ENCODE measurements around the gene CCDC200. TPM values are rescaled to one million over a fixed set of nuclear protein-coding genes. Genes with fewer than 3 reads are reported as not detected.
A peak's percentile ranks its signal among the peaks of the same experiment; 100 is the strongest.
"Not testable (repeated sequence)": the region's sequence is repeated elsewhere in the genome, so short reads cannot be mapped to it uniquely, and the experiment has no call there.

The CCDC200 gene
- total RNA-seq (2014; rRNA removed; shearing (Covaris generic)), result not detected in 2 replicates

DNA sequence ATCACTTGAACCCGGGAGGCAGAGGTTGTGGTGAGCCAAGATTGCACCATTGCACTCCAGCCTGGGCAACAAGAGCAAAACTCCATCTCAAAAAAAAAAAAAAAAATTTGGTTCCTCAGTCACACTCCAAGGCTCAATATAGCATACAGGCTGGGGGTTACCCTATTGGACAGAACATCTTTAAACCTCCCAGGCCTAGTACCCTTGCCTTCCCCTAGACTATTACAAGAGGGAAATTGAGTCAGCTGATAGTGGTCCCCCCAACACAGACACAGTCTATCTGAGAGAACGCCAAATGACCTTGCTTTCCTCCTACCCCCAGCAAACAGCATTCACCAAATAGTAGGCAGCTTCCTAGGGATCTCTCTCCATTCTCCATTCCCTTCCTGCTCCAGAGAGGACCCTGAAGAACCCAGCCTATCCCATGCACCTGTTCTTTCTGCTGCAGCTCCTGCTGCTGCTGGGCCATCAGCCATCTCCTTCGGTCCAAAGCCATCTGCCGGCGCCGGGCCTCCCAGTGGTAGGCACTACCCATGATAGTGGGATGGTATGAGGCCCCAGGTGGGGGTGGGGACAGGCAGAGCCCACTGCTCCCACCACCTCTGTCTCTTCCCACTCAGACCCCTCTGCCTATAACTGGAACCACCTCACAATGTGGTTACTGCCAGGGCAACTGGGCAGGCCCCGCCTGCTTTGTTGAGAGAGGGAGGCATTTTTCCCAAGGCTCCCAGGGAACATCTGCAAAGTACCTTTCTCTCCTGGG lies at the start of gene CCDC200:
Gene CCDC200, minus strand, starts transcription at position 604 of the 763 bp plus-strand sequence. Its CDS starts 69 bp downstream, at position 535.
- DNase-seq (ENCODE audit: low spot score), result not testable (repeated sequence)

GRCh38 chr17:43272914-43273313 lies 44.5 kb upstream of the CCDC200 start:
- DNase-seq (ENCODE audit: low spot score), result not testable (repeated sequence)

DNA sequence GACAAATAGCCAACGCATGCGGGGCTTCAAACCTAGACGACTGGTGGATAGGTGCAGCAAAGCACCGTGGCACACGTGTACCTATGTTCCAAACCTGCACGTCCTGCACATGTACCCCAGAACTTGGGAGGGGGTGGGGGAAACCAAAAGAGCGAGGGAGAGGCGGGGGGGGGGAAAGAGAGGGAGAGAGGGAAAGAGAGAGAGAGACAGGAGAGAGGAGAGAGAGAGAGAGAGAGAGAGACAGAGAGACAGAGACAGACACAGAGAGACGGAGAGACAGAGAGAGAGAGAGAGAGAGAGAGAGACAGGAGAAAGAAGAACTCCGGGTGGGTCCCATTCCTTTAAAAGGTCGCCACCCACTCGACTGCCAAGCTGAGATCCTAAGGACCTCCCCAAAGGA lies 44.1 kb upstream of the CCDC200 start:
- not testable (repeated sequence) for DNase-seq (ENCODE audit: low spot score)

GRCh38 chr17:43270552-43271504 lies 42.4 kb upstream of the CCDC200 start:
- DNase-seq (ENCODE audit: low spot score), result not testable (repeated sequence)

- DNase-seq (ENCODE audit: low spot score), result not testable (repeated sequence)
These were observed 18.0 kb upstream of the CCDC200 start for GRCh38 chr17:43246456-43246855.

DNA sequence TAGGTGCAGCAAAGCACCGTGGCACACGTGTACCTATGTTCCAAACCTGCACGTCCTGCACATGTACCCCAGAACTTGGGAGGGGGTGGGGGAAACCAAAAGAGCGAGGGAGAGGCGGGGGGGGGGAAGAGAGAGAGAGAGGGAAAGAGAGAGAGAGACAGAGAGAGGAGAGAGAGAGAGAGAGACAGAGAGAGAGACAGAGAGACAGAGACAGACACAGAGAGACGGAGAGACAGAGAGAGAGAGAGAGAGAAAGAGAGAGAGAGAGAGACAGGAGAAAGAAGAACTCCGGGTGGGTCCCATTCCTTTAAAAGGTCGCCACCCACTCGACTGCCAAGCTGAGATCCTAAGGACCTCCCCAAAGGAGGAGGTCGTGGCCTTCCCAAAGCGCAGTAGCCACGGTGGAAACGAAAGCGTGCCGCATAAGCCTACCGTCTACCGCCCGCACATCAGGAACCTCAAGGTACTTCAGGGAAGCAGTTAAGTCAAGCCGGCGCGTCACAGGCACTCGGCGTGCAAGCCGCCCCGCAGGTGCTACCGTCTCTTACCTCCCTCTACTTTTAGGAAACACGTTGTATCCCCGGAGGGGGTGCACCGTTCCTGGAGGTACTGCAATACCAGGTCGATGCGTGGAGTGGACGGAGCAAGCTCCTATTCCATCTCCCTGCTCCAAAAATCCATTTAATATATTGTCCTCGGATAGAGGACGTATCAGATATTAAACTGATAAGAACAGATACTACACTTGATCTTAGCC lies 12.4 kb upstream of the CCDC200 start:
- DNase-seq (ENCODE audit: low spot score), result not testable (repeated sequence)

DNA sequence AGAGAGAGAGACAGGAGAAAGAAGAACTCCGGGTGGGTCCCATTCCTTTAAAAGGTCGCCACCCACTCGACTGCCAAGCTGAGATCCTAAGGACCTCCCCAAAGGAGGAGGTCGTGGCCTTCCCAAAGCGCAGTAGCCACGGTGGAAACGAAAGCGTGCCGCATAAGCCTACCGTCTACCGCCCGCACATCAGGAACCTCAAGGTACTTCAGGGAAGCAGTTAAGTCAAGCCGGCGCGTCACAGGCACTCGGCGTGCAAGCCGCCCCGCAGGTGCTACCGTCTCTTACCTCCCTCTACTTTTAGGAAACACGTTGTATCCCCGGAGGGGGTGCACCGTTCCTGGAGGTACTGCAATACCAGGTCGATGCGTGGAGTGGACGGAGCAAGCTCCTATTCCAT lies 11.2 kb upstream of the CCDC200 start:
- DNase-seq (ENCODE audit: low spot score), result not testable (repeated sequence)

- not testable (repeated sequence) for DNase-seq (ENCODE audit: low spot score)
These were observed 5.5 kb upstream of the CCDC200 start, which contains the start of gene RNU2-1 for GRCh38 chr17:43233877-43234276. Gene RNU2-1, minus strand, starts transcription at chr17:43233977.

DNA sequence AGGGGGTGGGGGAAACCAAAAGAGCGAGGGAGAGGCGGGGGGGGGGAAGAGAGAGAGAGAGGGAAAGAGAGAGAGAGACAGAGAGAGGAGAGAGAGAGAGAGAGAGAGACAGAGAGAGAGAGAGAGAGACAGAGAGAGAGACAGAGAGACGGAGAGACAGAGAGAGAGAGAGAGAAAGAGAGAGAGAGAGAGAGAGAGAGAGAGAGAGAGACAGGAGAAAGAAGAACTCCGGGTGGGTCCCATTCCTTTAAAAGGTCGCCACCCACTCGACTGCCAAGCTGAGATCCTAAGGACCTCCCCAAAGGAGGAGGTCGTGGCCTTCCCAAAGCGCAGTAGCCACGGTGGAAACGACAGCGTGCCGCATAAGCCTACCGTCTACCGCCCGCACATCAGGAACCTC lies 4.8 kb upstream of the CCDC200 start:
- DNase-seq (ENCODE audit: low spot score), result not testable (repeated sequence)

DNA sequence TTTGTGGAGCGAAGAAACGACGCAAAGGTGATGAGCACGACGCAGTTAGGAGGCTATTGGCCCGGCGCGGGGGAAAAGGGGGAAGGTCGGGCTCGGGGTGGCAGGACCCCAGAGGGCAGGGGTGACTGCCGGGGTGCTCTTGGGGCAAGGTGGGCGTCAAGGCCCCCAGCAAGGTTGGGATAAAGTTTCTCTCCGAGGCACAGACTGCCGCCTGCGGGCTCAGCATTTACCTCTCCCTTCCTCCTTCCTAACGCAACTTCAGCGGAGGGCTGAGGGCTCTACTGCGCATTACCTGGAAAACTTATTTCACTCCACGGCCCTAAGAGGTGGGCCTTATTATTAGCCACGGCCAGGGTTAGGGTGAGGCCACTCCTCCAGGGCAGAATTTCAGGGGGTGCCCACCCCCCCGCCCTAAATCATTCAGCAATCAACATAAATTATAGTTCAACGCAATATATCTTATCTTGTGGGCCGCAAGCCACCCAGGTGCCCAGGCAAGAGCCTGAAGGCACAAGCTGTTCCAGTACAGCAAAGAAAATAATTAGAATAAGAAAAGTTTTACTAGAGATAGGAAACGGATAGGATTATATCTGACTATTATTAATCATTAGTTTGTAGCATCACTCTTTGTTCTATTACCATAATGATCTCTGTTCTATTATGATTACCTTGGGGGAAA lies 3.7 kb upstream of the CCDC200 start:
- peak; percentile 1 for DNase-seq (ENCODE audit: low spot score)

GRCh38 chr17:43231205-43232020 lies 3.0 kb upstream of the CCDC200 start:
- DNase-seq (ENCODE audit: low spot score), result not testable (repeated sequence)

DNA sequence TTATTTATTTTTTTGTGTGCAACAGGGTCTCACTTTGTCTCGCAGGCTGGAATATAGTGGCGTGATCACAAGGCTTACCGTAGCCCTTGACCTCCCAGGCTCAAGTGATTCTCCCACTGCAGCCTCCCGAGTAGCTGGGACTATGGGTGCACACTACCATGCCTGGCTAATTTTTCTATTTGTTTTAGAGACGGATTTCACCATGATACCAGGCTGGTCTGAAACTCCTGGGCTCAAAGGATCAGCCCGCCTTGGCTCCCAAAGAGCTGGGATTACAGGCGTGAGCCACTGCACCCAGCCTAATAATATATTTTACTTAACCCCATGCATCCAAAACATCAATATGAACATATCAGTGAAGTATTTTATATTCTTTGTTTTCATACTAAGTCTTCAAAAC lies 2.0 kb downstream of the CCDC200 start:
- no peak for DNase-seq (ENCODE audit: low spot score)

DNA sequence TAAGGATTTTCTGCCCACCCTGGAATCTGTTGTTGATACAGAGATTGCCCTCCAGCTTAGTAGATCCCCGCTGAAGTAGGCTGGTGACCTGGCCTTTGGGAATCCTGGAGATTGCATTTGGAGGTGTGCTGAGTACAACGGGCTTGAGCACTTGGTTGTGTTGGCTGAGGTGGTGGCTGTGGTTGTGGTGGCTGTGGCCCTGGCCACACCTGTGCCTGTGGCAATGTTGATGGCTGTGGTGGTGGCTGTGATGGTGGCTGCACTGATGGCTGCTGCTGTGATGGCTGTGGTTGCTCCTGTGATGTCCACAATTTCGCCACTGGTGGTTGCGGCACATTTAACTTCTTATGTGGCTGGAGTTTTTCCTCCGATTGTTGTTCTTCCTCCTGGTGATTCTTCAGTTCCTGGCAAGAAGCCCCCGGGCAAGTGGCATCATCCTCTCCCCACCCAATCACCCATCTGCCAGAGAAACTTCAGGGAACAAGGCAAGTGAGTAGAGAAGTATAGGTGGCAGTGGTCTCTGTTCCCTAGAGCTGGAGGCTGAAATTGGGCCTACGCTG lies 4.2 kb downstream of the CCDC200 start:
- DNase-seq (ENCODE audit: low spot score), result no peak

GRCh38 chr17:43220511-43221125 lies 7.8 kb downstream of the CCDC200 start:
- DNase-seq (ENCODE audit: low spot score), result no peak

DNA sequence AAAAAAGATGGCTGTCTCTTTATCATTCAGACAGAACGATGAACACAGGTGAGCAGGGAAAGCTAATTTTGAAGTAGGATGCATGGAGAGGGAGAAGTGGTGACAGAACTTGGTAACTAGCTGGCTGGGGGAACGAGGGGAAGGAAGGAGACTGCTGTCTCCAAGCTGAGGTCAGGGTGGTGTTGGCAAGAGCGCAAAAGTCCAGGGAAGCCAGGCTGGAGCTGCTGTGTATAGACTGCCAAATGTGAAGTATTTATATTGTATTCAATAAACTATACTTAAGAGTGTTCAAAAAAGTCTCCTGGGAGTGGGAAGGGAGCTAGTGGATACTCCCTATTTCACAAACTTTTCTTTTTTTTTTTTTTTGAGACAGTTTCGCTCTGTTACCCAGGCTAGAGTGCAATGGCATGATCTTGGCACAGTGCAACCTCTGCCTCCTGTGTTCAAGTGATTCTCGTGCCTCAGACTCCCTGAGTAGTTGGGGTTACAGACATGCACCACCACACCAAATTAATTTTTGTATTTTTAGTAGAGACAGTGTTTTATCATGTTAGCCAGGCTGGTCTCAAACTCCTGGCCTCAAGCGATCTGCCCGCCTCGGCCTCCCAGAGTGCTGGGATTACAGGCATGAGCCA lies 8.6 kb downstream of the CCDC200 start:
- no peak for DNase-seq (ENCODE audit: low spot score)

DNA sequence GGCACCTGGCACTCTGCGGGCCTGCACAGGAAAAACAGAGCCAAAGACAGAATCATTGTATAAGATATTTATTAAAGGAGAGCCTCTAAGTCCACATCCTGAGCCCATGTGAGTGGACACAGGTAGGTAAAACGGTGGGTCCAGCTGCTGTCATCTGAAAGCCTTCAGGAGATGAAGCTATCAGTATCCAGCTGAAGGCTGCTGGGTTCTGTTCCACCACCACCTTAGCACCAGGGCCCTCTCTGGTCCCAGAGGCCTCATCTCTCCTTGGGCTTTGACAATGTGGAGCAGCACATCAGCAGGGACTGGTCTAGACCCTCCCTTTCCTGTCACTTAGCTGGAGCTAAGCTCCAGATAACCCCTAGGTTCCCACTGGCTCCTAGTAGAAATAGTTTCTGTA lies 9.4 kb downstream of the CCDC200 start:
- no peak for DNase-seq (ENCODE audit: low spot score)

DNA sequence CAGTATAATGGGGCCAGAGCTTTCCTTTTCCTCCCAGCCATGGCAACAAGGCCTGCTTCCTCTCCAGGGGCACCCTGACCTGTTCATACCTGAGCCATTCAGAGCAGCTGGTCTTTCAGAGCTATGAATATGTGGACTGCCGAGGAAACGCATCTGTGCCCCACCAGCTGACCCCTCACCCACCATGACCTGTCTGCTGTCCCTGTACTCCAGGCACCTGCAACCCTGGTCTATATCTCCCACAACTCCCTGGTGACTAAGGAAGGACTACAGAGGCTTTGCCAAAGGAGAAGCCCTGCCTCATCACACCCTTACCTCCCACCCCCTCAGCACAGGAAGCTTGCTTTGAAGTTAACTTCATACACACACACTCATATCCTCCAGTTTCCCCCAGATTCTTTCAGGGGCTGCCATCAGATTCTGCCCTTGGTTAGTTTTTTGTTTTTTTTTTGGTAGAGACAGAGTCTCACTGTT lies 10.8 kb downstream of the CCDC200 start:
- no peak for DNase-seq (ENCODE audit: low spot score)

DNA sequence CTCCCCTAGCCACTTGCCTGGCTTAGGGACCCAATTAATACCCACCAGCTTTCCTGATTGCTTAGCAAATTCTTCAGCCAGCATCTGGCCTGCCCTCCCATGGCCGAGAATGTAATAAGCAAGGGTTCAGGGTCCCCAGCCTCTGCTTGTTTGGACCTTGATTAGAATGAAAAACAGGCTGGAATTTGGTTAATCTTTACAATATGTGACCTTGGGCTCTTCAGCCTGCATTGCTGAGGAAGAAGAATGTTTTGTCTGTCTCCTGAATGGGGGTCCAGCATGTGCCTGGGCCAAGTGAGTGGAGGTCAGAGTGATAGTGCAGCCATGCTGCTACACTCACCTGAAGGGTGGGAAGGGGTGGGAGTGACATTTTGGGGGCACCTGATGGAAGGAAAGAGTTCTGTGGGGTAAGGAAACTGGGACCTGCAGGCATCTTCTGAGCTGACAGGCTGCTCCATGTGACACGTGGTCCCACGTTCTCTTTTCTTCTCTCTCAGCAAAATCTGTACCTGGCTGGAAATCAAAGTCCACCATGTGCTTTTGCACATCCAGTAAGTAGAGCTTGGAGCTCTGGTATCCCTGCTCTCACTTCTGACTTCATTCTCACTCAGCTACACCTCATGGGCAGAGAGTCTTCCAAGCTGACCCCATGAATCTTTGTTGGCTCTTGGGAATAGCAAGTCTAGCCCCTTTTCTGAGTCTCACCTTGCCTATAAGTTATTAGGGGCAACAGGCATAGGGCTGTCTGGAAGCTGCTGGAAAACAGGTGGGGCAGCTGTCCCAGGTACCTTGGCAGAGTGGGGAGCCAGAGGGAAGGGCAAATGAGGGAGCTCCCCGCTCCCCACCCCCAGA lies 11.4 kb downstream of the CCDC200 start:
- no peak for DNase-seq (ENCODE audit: low spot score)
